PFSK-1 (cell line): ENCODE data around the gene IL20RA.

Experiments
- POLR2AphosphoS5 ChIP-seq: IDR thresholded peaks from 2 replicates; pipeline ENCODE4 v1.6.1; 2012; ENCODE audit warnings: low read depth, mild to moderate bottlenecking, control low read depth, low read length, moderate library complexity
- TAF1 ChIP-seq: IDR thresholded peaks from 2 replicates; pipeline ENCODE4 v1.6.1; 2012; ENCODE audit warnings: low read length, control low read depth, borderline replicate concordance; ENCODE audit not compliant: insufficient read depth
- TF ChIP-seq, protein P1 (sequence below), 2 experiments: IDR thresholded peaks; 2 replicates each; pipeline versions ENCODE4 v1.6.1 to v1.8.0; 2011 to 2012; ENCODE audit warnings: low read depth in 2 of 2, low read length in 2 of 2, control low read depth in 1 of 2, inconsistent platforms in 1 of 2, mild to moderate bottlenecking in 1 of 2, moderate library complexity in 1 of 2; ENCODE audit not compliant: insufficient read depth in 1 of 2

DNA sequence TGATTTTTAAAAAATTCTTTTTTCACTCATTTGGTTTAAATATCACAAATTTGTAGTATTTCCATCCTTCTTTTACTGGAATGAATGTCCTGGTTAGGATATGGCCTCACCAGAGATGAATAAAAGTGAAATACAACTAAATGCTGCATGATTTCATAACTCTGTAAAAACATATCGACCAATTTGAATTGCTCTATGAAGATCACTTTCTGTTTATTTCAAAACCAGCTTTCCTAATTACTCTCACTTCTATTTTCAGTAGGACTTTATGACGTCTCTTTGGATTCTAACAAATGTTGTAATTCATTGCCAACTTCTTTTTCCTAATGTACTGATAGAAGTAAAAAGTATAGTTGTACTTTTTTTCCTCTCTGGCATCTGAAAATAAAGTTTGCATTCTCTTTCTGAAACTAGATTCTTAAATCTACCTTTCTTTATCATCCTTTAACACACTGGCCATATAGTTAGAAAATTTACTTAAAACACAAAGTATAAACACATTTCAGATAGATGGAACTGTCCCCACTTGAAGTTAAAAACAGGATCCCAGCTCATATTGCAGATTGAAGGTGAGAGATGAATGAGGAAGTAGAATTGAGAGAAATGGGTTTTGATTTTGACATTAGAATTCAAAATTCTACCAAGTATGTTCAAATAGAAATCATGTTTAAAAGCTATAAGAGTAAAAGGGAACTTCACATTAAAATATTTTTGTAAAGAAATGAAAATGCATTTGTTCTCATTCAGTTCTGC lies 40.3 kb upstream of the IL20RA start:
- TF ChIP-seq POLR2AphosphoS5 = no peak
- TF ChIP-seq, protein P1, sequence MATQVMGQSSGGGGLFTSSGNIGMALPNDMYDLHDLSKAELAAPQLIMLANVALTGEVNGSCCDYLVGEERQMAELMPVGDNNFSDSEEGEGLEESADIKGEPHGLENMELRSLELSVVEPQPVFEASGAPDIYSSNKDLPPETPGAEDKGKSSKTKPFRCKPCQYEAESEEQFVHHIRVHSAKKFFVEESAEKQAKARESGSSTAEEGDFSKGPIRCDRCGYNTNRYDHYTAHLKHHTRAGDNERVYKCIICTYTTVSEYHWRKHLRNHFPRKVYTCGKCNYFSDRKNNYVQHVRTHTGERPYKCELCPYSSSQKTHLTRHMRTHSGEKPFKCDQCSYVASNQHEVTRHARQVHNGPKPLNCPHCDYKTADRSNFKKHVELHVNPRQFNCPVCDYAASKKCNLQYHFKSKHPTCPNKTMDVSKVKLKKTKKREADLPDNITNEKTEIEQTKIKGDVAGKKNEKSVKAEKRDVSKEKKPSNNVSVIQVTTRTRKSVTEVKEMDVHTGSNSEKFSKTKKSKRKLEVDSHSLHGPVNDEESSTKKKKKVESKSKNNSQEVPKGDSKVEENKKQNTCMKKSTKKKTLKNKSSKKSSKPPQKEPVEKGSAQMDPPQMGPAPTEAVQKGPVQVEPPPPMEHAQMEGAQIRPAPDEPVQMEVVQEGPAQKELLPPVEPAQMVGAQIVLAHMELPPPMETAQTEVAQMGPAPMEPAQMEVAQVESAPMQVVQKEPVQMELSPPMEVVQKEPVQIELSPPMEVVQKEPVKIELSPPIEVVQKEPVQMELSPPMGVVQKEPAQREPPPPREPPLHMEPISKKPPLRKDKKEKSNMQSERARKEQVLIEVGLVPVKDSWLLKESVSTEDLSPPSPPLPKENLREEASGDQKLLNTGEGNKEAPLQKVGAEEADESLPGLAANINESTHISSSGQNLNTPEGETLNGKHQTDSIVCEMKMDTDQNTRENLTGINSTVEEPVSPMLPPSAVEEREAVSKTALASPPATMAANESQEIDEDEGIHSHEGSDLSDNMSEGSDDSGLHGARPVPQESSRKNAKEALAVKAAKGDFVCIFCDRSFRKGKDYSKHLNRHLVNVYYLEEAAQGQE (IDR thresholded peaks at IDR 0.05; ENCODE audit: insufficient read depth in 1 of 2, low read depth in 2 of 2, low read length in 2 of 2) = no peak
- no peak for TF ChIP-seq TAF1
